K562 (cell line): ENCODE data around the gene COL6A1. TPM values are rescaled to one million over a fixed set of nuclear protein-coding genes. Genes with fewer than 3 reads are reported as not detected.

Experiments used
- ATAC-seq: fragments of 200-7000 bp; cut with Tn5 transposase; 3 replicates; pipeline ENCODE4 v1.9.1; 2020; ENCODE audit warnings: moderate library complexity
- BruUV-seq: library from RNA; stranded (reverse); fragments of 400-500 nt; replicated peaks from 2 replicates; lab custom pipeline; 2021; lab: Mats Ljungman, UMichigan
- CTCF ChIA-PET: fragments of 300-600 bp; formaldehyde crosslinking; extraction: SDS; loops from one replicate; lab custom pipeline; 2021; ENCODE audit warnings: low intra/inter-chr PET ratio; lab: Yijun Ruan, JAX
- POLR2A ChIA-PET: fragments of 300-600, 350-650 bp; sonication (Branson Sonifier 250); formaldehyde crosslinking; extraction: SDS; loops from one replicate; lab custom pipeline; 2021; ENCODE audit warnings: antibody characterized with exemption, inconsistent platforms; lab: Yijun Ruan, JAX
- DNase-seq, 4 experiments: peaks; one replicate each; pipeline versions ENCODE4 v3.0.0 to v3.0.0-alpha.2; 2011 to 2018; ENCODE audit warnings: low spot score in 3 of 4, mixed read lengths in 3 of 4; ENCODE audit errors: extremely low read depth in 1 of 4
- FAIRE-seq: peaks from 2 replicates; lab custom pipeline; 2011; peaks lifted over from hg19 to GRCh38; lab: Jason Lieb, UNC
- H2AFZ ChIP-seq: 2 replicates; pipeline ENCODE4 v1.6.0; 2011; ENCODE audit warnings: low read depth, low read length, control low read depth, inconsistent platforms
- H3K27ac ChIP-seq: fragments of 200-600 bp; 3 replicates; pipeline ENCODE4 v1.8.0; 2011; ENCODE audit warnings: low read depth, mild to moderate bottlenecking, control low read depth, inconsistent platforms, low read length, moderate library complexity, mixed read lengths; ENCODE audit errors: extremely low read depth
- H3K27me3 ChIP-seq, 2 experiments: fragments of 300-600 bp in 1 of 2; 2 replicates in 1 of 2; 3 replicates in 1 of 2; pipeline versions ENCODE4 v1.6.0 to v1.8.0; 2011; ENCODE audit warnings: inconsistent platforms in 2 of 2, low read length in 2 of 2, mild to moderate bottlenecking in 1 of 2, mixed read lengths in 1 of 2, moderate library complexity in 1 of 2; ENCODE audit not compliant: control insufficient read depth in 2 of 2, insufficient read depth in 2 of 2
- H3K36me3 ChIP-seq: fragments of 300-600 bp; 3 replicates; pipeline ENCODE4 v1.8.0; 2011; ENCODE audit warnings: mild to moderate bottlenecking, low read length, inconsistent platforms; ENCODE audit not compliant: control insufficient read depth, insufficient read depth
- H3K4me1 ChIP-seq, 2 experiments: fragments of 200-600 bp in 1 of 2; replicated peaks in 1 of 2; 2 replicates in 1 of 2; 3 replicates in 1 of 2; pipeline versions ENCODE4 v1.5.1 to v1.8.0; 2011; ENCODE audit warnings: inconsistent platforms in 2 of 2, low read length in 2 of 2, mild to moderate bottlenecking in 1 of 2, mixed read lengths in 1 of 2, moderate library complexity in 1 of 2; ENCODE audit not compliant: control insufficient read depth in 2 of 2, insufficient read depth in 2 of 2
- H3K4me2 ChIP-seq: 2 replicates; pipeline ENCODE4 v1.6.1; 2011; ENCODE audit warnings: low read length, control low read depth, inconsistent platforms, mixed read lengths; ENCODE audit not compliant: insufficient read depth
- H3K4me3 ChIP-seq: fragments of 200-600 bp; sonication (generic), shearing (Covaris generic); 2 replicates; pipeline ENCODE4 v1.5.1; 2016; ENCODE audit warnings: control low read depth, inconsistent platforms
- H3K79me2 ChIP-seq: fragments of 200-600 bp; 3 replicates; pipeline ENCODE4 v1.8.0; 2011; ENCODE audit warnings: low read length, inconsistent platforms; ENCODE audit not compliant: control insufficient read depth, insufficient read depth
- H3K9ac ChIP-seq, 2 experiments: 2 replicates each; pipeline versions ENCODE4 v1.6.0 to v1.6.1; 2011; ENCODE audit warnings: low read depth in 2 of 2, low read length in 2 of 2, control low read depth in 1 of 2, inconsistent platforms in 1 of 2, mild to moderate bottlenecking in 1 of 2, mixed read lengths in 1 of 2; ENCODE audit not compliant: insufficient read depth in 1 of 2
- H3K9me1 ChIP-seq: one replicate; pipeline ENCODE4 v1.6.0; 2011; ENCODE audit warnings: inconsistent platforms, mild to moderate bottlenecking, low read length, moderate library complexity; ENCODE audit not compliant: control insufficient read depth, insufficient read depth
- H3K9me3 ChIP-seq: replicated peaks from 2 replicates; pipeline ENCODE4 v1.5.1; 2011; ENCODE audit warnings: low read depth, low read length, inconsistent platforms; ENCODE audit not compliant: control insufficient read depth, insufficient read depth
- H4K20me1 ChIP-seq: replicated peaks from 2 replicates; pipeline ENCODE4 v1.6.1; 2011; ENCODE audit warnings: low read length, inconsistent platforms, mixed read lengths; ENCODE audit not compliant: control insufficient read depth, insufficient read depth
- CEBPB ChIP-seq: fragments of 450-650 bp; IDR thresholded peaks from 2 replicates; pipeline ENCODE4 v1.6.1; 2016; ENCODE audit warnings: missing genetic modification characterization, missing compliant biosample characterization
- FIP1L1 ChIP-seq: fragments of 200-400 bp; formaldehyde crosslinking; IDR thresholded peaks from 2 replicates; pipeline ENCODE4 v1.6.1; 2018; ENCODE audit warnings: mild to moderate bottlenecking, low read depth, low read length; ENCODE audit not compliant: poor library complexity, severe bottlenecking
- HNRNPL ChIP-seq: fragments of 200-400 bp; formaldehyde crosslinking; IDR thresholded peaks from 2 replicates; pipeline ENCODE4 v1.6.1; 2017; ENCODE audit warnings: low read depth, mild to moderate bottlenecking, low read length
- HOMEZ ChIP-seq: fragments of 250-450 bp; sonication (Bioruptor Pico); IDR thresholded peaks from 2 replicates; pipeline ENCODE4 v1.4.0; 2020; ENCODE audit warnings: mild to moderate bottlenecking, moderate library complexity
- NFE2L1 ChIP-seq: fragments of 450-650 bp; IDR thresholded peaks from 2 replicates; pipeline ENCODE4 v1.6.1; 2016; ENCODE audit warnings: missing genetic modification characterization, low read depth, mild to moderate bottlenecking, missing compliant biosample characterization, moderate library complexity, borderline replicate concordance
- POU5F1 ChIP-seq: fragments of 150-350 bp; IDR thresholded peaks from 2 replicates; pipeline ENCODE4 v1.6.1; 2014; ENCODE audit warnings: borderline replicate concordance, low read length, low read depth, mild to moderate bottlenecking; ENCODE audit not compliant: partially characterized antibody
- TSC22D4 ChIP-seq: fragments of 450-650 bp; IDR thresholded peaks from 2 replicates; pipeline ENCODE4 v1.6.1; 2016; ENCODE audit warnings: missing genetic modification characterization, missing biosample characterization, control low read depth
- USF2 ChIP-seq: sonication (generic); formaldehyde crosslinking; IDR thresholded peaks from 2 replicates; pipeline ENCODE4 v1.5.0; 2020; ENCODE audit warnings: missing genetic modification reagents
- YY1 ChIP-seq, 3 experiments: IDR thresholded peaks; 2 replicates each; pipeline ENCODE4 v1.6.1; 2011; ENCODE audit warnings: low read length in 2 of 3, mild to moderate bottlenecking in 2 of 3, moderate library complexity in 2 of 3, borderline replicate concordance in 1 of 3, control low read depth in 1 of 3, low read depth in 1 of 3; ENCODE audit not compliant: insufficient read depth in 3 of 3, insufficient replicate concordance in 2 of 3, control insufficient read depth in 1 of 3, insufficient read length in 1 of 3; ENCODE audit errors: extremely low read depth in 1 of 3
- ZNF785 ChIP-seq: fragments of 250-450 bp; sonication (Bioruptor Pico); IDR thresholded peaks from 2 replicates; pipeline ENCODE4 v1.4.0; 2020; ENCODE audit warnings: mild to moderate bottlenecking
- WGBS: fragments of 100-300 bp; shearing (Covaris generic); methylation state at CpG from one replicate; pipeline ENCODE4 v1.1.6; 2016; ENCODE audit warnings: low coverage, mixed read lengths; ENCODE audit not compliant: insufficient coverage; ENCODE audit errors: missing lambda C conversion rate; 5-methylcytosine and 5-hydroxymethylcytosine counted together
- in situ Hi-C: fragments of 300-500 bp; cut with MboI; formaldehyde crosslinking; loops from 4 replicates; pipeline ENCODE4 v1.15.0; 2018; ENCODE audit warnings: inconsistent platforms, mixed read lengths
- intact Hi-C: fragments of 100-400 bp; cut with micrococcal nuclease; formaldehyde crosslinking; loops from 2 replicates; pipeline ENCODE4 v1.14.2; 2022
- polyA plus RNA-seq, 8 experiments: library from polyadenylated mRNA; depleted of rRNA in 4 of 8; stranded (reverse) in 5 of 8; unstranded in 3 of 8; fragments of >200 nt; fragmentation: Nextera tagmentation in 2 of 8; fragmentation: Illumina TruSeq in 1 of 8; extraction: Ambion mirVana in 2 of 8; extraction: Trizol in 1 of 8; gene quantifications; 2 replicates each; pipeline versions ENCODE4 v1.2.1 to v1.2.3, GENCODE V29; 2011 to 2014; ENCODE audit warnings: inconsistent platforms in 1 of 8, missing spikeins in 1 of 8
- total RNA-seq, 7 experiments: library from RNA; depleted of rRNA in 6 of 7; stranded (reverse); fragments of >200 nt in 6 of 7; fragmentation: Illumina TruSeq in 2 of 7; extraction: Trizol in 2 of 7; gene quantifications; 2 replicates each; pipeline versions ENCODE4 v1.2.1 to v1.2.3, GENCODE V29; 2011 to 2021; ENCODE audit warnings: low replicate concordance in 1 of 7

COL6A1 gene
- total and polyA plus RNA-seq, 9 of the 15 experiments (the other 6 are each of a cell fraction or from before 2014, with no cell fraction given) = 0.07 to 1.3 (median 0.14) TPM; not detected in 3

- Histone ChIP-seq H4K20me1 (peaks cover 5% of the 10 kb centered on the region), H3K9ac (no peak overlapping the region; a peak in 1 of 4 replicates), H3K4me1 (peaks cover 8 to 26% of the 10 kb centered on the region in 2 experiments; a peak in 4 of 5 replicates), H3K27ac (no peak overlapping the region), H2AFZ (no peak overlapping the region), H3K9me3 (no peaks in the 10 kb centered on the region; the same call in 1 of the 2 replicates), H3K4me3 (no peak overlapping the region), H3K36me3 (no peaks in the 10 kb centered on the region), H3K27me3 (peaks cover 46 to 94% of the 10 kb centered on the region in 2 experiments), H3K9me1 (no peaks in the 10 kb centered on the region), H3K4me2 (no peak overlapping the region), H3K79me2 (no peaks in the 10 kb centered on the region)
- ChIA-PET POLR2A (interaction anchor here (0.6 to 0.8 kb wide), 2 partner anchors 9 to 27 kb away, joined by 3 to 5 read pairs; no protein-coding TSS in a partner anchor), CTCF (no interaction called here)
- DNase-seq (no peak), FAIRE-seq (no peak), ATAC-seq (no peak)
- TF ChIP-seq YY1 (IDR thresholded peaks at IDR 0.05; ENCODE audit: borderline replicate concordance in 1 of 3, control insufficient read depth in 1 of 3, extremely low read depth in 1 of 3, insufficient read depth in 3 of 3, insufficient read length in 1 of 3, insufficient replicate concordance in 2 of 3, low read depth in 1 of 3, low read length in 2 of 3) = peak in 1 of 3 experiments; percentile 61
- no peak for TF ChIP-seq TSC22D4 (tag)
- intact Hi-C loops = no loop called here
- 3% methylated on average over 24 of the region's 24 CpGs for WGBS
- no TSS peak for BruUV-seq
- in situ Hi-C loops = no loop called here
Observed at GRCh38 chr21:45945066-45945867, 36.3 kb upstream of the COL6A1 start.

- no peaks in the 10 kb centered on the region for H3K36me3 ChIP-seq
- peaks cover 8 to 31% of the 10 kb centered on the region in 2 experiments; a peak in 4 of 5 replicates for H3K4me1 ChIP-seq
- FAIRE-seq = no peak
- intact Hi-C loops (no loop called here), in situ Hi-C loops (no loop called here)
- peaks cover 52 to 94% of the 10 kb centered on the region in 2 experiments for H3K27me3 ChIP-seq
- no peak for ATAC-seq
- no peak overlapping the region for H3K27ac ChIP-seq
- H3K79me2 ChIP-seq = no peaks in the 10 kb centered on the region
- DNase-seq = no peak
- H3K9ac ChIP-seq = no peak overlapping the region
- H3K9me1 ChIP-seq = no peaks in the 10 kb centered on the region
- BruUV-seq = no TSS peak
- H3K9me3 ChIP-seq = no peaks in the 10 kb centered on the region; the same call in 1 of the 2 replicates
- H3K4me3 ChIP-seq = no peak overlapping the region
- ChIA-PET CTCF (no interaction called here), POLR2A (interaction anchor here (0.9 kb wide), 1 partner anchor 12 kb away, joined by 3 read pairs; no protein-coding TSS in a partner anchor)
- no peak for TF ChIP-seq CEBPB (tag)
- no peak for TF ChIP-seq NFE2L1 (tag)
- no peak for TF ChIP-seq POU5F1
- TF ChIP-seq HOMEZ (CRISPR knock-in tag) = no peak
- no peak for TF ChIP-seq FIP1L1
- no peak for TF ChIP-seq USF2 (CRISPR knock-in tag)
- no peak for TF ChIP-seq HNRNPL
- no peak for TF ChIP-seq ZNF785
- H3K4me2 ChIP-seq = no peak overlapping the region
- WGBS = under 1% methylated on average over 12 of the region's 12 CpGs
- peaks cover 5% of the 10 kb centered on the region for H4K20me1 ChIP-seq
- H2AFZ ChIP-seq = no peak overlapping the region
Observed at GRCh38 chr21:45945868-45946210, 35.7 kb upstream of the COL6A1 start.
